ENCODE data around the gene COL23A1.

GRCh38 chr5:178210686-178211085, 379.5 kb downstream of the COL23A1 start:
- no peak for TF ChIP-seq POLR2AphosphoS5 (IDR thresholded peaks at IDR 0.05; ENCODE audit: borderline replicate concordance, low read depth, low read length)
- no peak for TF ChIP-seq EZH2 (IDR thresholded peaks at IDR 0.05)

Data from SK-N-MC (cell line).